HAP-1 (cell line): Measurements from ENCODE around the gene COL4A4.
A peak's percentile ranks its signal among the peaks of the same experiment; 100 is the strongest.

Experiments
- DNase-seq, 2 experiments: peaks; one replicate each; pipeline ENCODE4 v3.0.0-alpha.2; 2016 to 2020; ENCODE audit warnings: low spot score in 2 of 2
- H3K27me3 ChIP-seq: fragments of 250-450 bp; sonication (Bioruptor Pico); 2 replicates; pipeline ENCODE4 v1.5.1; 2020; ENCODE audit warnings: low read depth, mild to moderate bottlenecking, moderate library complexity
- H3K36me3 ChIP-seq: fragments of 250-450 bp; sonication (Bioruptor Pico); replicated peaks from 2 replicates; pipeline ENCODE4 v1.5.1; 2020; ENCODE audit warnings: mild to moderate bottlenecking
- H3K4me1 ChIP-seq: fragments of 250-450 bp; sonication (Bioruptor Pico); 2 replicates; pipeline ENCODE4 v1.5.1; 2020; ENCODE audit warnings: mild to moderate bottlenecking
- H3K4me3 ChIP-seq: fragments of 250-450 bp; sonication (Bioruptor Pico); 2 replicates; pipeline ENCODE4 v1.5.1; 2020; ENCODE audit warnings: mild to moderate bottlenecking, moderate library complexity
- H3K9me3 ChIP-seq: fragments of 250-450 bp; sonication (Bioruptor Pico); 2 replicates; pipeline ENCODE4 v1.5.1; 2020; ENCODE audit warnings: mild to moderate bottlenecking, moderate library complexity
- in situ Hi-C: fragments of 300-500 bp; cut with MboI; formaldehyde crosslinking; loops from 3 replicates; pipeline ENCODE4 v1.14.3; 2020; ENCODE audit warnings: low sequenced_read_pairs, inconsistent platforms, mixed read lengths

Gene COL4A4

GRCh38 chr2:227152093-227152766 lies 11.8 kb downstream of the COL4A4 start:
- Histone ChIP-seq H3K4me1 (peaks cover 10% of the 10 kb centered on the region), H3K36me3 (no peaks in the 10 kb centered on the region; the same call in 1 of the 2 replicates), H3K27me3 (no peaks in the 10 kb centered on the region), H3K9me3 (peaks cover 7% of the 10 kb centered on the region), H3K4me3 (no peak overlapping the region)
- DNase-seq = peak in 1 of 2 experiments; percentile 15
- in situ Hi-C loops = loop anchor here (10.0 kb wide), 1 partner anchor 613 kb away; no protein-coding TSS in a partner anchor

GRCh38 chr2:227150222-227150936 lies 13.6 kb downstream of the COL4A4 start:
- DNase-seq = no peak
- Histone ChIP-seq H3K9me3 (peaks cover 7% of the 10 kb centered on the region), H3K4me1 (peaks cover 10% of the 10 kb centered on the region), H3K36me3 (no peaks in the 10 kb centered on the region; the same call in 1 of the 2 replicates), H3K4me3 (no peak overlapping the region), H3K27me3 (no peaks in the 10 kb centered on the region)
- in situ Hi-C loops = loop anchor here (10.0 kb wide), 1 partner anchor 614 kb away; no protein-coding TSS in a partner anchor

DNA sequence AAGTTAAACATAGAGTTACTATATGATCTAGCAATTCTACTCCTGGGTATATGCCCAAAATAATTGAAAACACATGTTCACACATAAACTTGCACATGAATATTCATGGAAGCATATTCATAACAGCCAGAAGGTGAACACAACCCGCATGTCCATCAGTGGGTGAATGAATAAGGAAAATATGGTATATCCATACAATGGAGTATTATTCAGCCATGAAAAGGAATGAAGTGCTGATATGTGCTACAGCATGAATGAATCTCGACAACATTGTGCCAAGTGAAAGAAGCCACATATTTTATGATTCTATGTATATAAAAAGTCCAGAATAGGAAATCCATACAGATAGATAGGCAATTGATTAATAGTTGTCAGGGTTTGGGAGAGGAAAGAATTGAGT lies 15.9 kb downstream of the COL4A4 start:
- DNase-seq = no peak
- Histone ChIP-seq H3K27me3 (no peaks in the 10 kb centered on the region), H3K36me3 (no peaks in the 10 kb centered on the region; the same call in 1 of the 2 replicates), H3K9me3 (peaks cover 7% of the 10 kb centered on the region), H3K4me1 (peaks cover 10% of the 10 kb centered on the region), H3K4me3 (no peak overlapping the region)
- in situ Hi-C loops = loop anchor here (25.0 kb wide), 3 partner anchors 214 to 714 kb away; partner anchors contain the start of genes AGFG1 and DAW1

DNA sequence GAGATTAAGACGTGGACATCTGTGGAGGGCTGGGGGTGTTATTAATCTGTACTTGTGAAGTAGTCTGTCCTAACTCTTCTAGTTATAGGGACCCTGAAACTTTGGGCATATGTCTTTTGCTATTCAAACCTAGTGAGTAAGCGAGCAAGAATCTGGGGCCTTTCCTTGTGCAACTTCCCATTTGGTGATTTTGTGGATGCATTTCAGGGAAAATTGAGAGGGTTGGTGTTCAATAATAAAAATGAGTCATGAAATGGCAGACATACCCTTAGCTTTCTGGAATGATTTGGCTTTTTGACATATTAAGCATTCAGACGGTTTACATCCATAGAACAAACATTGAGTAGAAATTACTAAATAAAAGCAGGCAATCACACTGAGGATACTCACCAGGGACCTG lies 17.0 kb downstream of the COL4A4 start:
- in situ Hi-C loops = loop anchor here (25.0 kb wide), 3 partner anchors 215 to 715 kb away; partner anchors contain the start of genes AGFG1 and DAW1

DNA sequence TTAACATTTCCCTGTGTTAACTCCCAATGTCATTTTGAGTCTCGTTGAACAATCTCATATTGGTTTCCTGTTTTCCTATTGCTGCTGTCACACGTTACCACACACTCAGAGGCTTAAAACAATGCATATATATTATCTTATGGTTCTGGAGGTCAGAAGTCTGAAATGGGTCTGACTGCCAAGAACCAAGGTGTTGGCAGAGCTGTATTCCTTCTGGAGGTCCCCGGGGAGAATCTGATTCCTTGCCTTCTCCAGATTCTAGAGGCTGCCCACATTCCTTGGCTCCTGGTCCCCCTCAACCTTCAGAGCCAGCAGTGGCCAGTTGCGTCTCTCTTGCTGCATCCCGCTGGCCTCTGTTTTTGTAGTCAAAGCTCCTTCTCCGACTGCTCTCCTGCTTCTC lies 17.5 kb downstream of the COL4A4 start:
- H3K27me3 ChIP-seq = no peaks in the 10 kb centered on the region
- H3K36me3 ChIP-seq = no peaks in the 10 kb centered on the region; the same call in 1 of the 2 replicates
- no peak overlapping the region for H3K4me3 ChIP-seq
- no peak for DNase-seq
- in situ Hi-C loops = loop anchor here (25.0 kb wide), 3 partner anchors 216 to 716 kb away; partner anchors contain the start of genes AGFG1 and DAW1
- peaks cover 7% of the 10 kb centered on the region; the same call in 1 of the 2 replicates for H3K9me3 ChIP-seq
- no peaks in the 10 kb centered on the region for H3K4me1 ChIP-seq

More for the DNA sequence above, 17.0 kb downstream of the COL4A4 start:
- no peak for DNase-seq
- Histone ChIP-seq H3K4me3 (no peak overlapping the region), H3K27me3 (no peaks in the 10 kb centered on the region), H3K4me1 (peaks cover under 1% of the 10 kb centered on the region), H3K36me3 (no peaks in the 10 kb centered on the region; the same call in 1 of the 2 replicates), H3K9me3 (peaks cover 7% of the 10 kb centered on the region)

DNA sequence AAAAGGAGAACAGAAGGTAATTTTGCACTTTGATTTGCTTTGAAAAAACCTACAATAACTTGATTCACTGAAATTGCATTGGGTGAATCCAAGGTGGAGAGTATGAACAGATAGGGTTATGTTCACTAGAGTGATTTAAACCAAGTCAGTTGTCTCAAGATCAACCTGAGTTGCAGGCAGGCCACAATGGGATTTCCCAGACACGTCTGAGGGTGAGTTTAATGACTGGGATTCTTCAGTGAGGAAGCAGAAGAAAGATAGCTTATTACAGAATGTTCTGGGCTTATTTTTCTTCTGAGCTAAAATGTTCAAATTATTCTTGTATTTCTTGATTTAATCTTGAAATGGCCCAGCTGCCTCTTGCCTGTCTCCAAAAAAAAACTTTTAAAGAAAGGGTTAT lies 20.1 kb downstream of the COL4A4 start:
- no peaks in the 10 kb centered on the region; the same call in 1 of the 2 replicates for H3K36me3 ChIP-seq
- DNase-seq = no peak
- in situ Hi-C loops = loop anchor here (25.0 kb wide), 3 partner anchors 218 to 718 kb away; partner anchors contain the start of genes AGFG1 and DAW1
- no peaks in the 10 kb centered on the region for H3K4me1 ChIP-seq
- H3K9me3 ChIP-seq = peaks cover 4% of the 10 kb centered on the region; the same call in 1 of the 2 replicates
- H3K27me3 ChIP-seq = no peaks in the 10 kb centered on the region
- no peak overlapping the region for H3K4me3 ChIP-seq

- Histone ChIP-seq H3K4me1 (no peaks in the 10 kb centered on the region), H3K36me3 (no peaks in the 10 kb centered on the region), H3K9me3 (no peaks in the 10 kb centered on the region), H3K27me3 (no peaks in the 10 kb centered on the region), H3K4me3 (no peak overlapping the region)
- in situ Hi-C loops = loop anchor here (25.0 kb wide), 3 partner anchors 221 to 721 kb away; partner anchors contain the start of genes AGFG1 and DAW1
- DNase-seq = no peak
Measured at GRCh38 chr2:227141301-227141700, 22.7 kb downstream of the COL4A4 start.

- no peaks in the 10 kb centered on the region for H3K36me3 ChIP-seq
- no peaks in the 10 kb centered on the region for H3K4me1 ChIP-seq
- H3K9me3 ChIP-seq = no peaks in the 10 kb centered on the region
- no peaks in the 10 kb centered on the region for H3K27me3 ChIP-seq
- H3K4me3 ChIP-seq = no peak overlapping the region
- no peak for DNase-seq
- in situ Hi-C loops = loop anchor here (10.0 to 25.0 kb wide), 4 partner anchors 90 to 728 kb away; partner anchors contain the start of genes AGFG1 and DAW1
Measured at GRCh38 chr2:227134591-227134990, 29.4 kb downstream of the COL4A4 start.

- DNase-seq = no peak
- Histone ChIP-seq H3K4me3 (no peak overlapping the region), H3K9me3 (no peaks in the 10 kb centered on the region), H3K36me3 (no peaks in the 10 kb centered on the region), H3K4me1 (no peaks in the 10 kb centered on the region), H3K27me3 (no peaks in the 10 kb centered on the region)
- in situ Hi-C loops = loop anchor here (10.0 to 25.0 kb wide), 4 partner anchors 92 to 729 kb away; partner anchors contain the start of genes AGFG1 and DAW1
Measured at GRCh38 chr2:227132986-227133385, 31.0 kb downstream of the COL4A4 start.

DNA sequence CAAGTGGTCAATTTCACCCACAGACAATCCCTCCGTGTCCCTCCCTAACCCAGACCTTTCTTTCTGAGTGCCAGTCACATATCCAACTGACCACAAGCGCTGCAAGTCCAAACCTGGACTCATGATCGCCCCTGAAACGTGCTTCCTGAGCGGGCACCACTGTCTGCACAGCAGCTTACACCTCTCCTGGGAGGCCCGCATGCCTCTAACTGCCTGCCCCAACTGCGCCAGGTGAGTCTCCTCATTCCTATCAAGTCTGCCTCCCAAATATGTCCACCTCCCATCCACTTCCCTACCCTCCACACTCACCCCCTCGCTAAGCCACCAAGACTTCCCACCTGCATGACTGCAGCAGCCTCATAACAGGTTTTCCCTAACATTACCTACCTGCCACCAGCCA lies 33.4 kb downstream of the COL4A4 start:
- H3K4me3 ChIP-seq = no peak overlapping the region
- no peak for DNase-seq
- no peaks in the 10 kb centered on the region for H3K27me3 ChIP-seq
- H3K36me3 ChIP-seq = no peaks in the 10 kb centered on the region
- H3K9me3 ChIP-seq = no peaks in the 10 kb centered on the region
- H3K4me1 ChIP-seq = no peaks in the 10 kb centered on the region
- in situ Hi-C loops = loop anchor here (10.0 to 25.0 kb wide), 4 partner anchors 94 to 732 kb away; partner anchors contain the start of genes AGFG1 and DAW1

DNA sequence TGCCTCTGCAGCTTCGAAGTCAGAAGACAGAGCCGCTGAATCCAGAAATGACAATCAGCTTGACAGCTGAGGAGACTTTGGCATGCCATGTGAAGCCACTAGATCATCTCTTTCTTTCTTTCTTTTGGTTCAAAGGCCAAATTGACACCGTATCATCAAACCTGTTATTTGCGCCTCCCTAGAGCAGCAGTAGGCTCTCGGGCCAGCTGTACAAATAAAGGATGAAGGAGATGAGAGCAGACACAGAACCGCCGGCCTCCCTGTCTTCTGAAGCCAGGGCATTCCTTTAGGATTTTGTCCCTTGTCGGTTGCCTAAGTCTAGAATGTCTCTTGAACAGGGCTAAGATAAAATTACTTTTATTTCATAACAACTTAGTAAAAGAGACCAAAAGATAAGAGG lies 36.8 kb downstream of the COL4A4 start:
- H3K9me3 ChIP-seq = no peaks in the 10 kb centered on the region
- H3K4me3 ChIP-seq = no peak overlapping the region
- no peaks in the 10 kb centered on the region for H3K27me3 ChIP-seq
- no peak for DNase-seq
- peaks cover 14% of the 10 kb centered on the region for H3K4me1 ChIP-seq
- H3K36me3 ChIP-seq = no peaks in the 10 kb centered on the region
- in situ Hi-C loops = loop anchor here (25.0 kb wide), 3 partner anchors 235 to 735 kb away; partner anchors contain the start of genes AGFG1 and DAW1

- in situ Hi-C loops = loop anchor here (25.0 kb wide), 3 partner anchors 237 to 737 kb away; partner anchors contain the start of genes AGFG1 and DAW1
- peaks cover 14% of the 10 kb centered on the region for H3K4me1 ChIP-seq
- DNase-seq = peak; percentile 51 to 78
- no peak overlapping the region for H3K4me3 ChIP-seq
- H3K27me3 ChIP-seq = no peaks in the 10 kb centered on the region
- no peaks in the 10 kb centered on the region for H3K36me3 ChIP-seq
- H3K9me3 ChIP-seq = no peaks in the 10 kb centered on the region
Measured at GRCh38 chr2:227125506-227125905, 38.5 kb downstream of the COL4A4 start.

- DNase-seq = peak in 1 of 2 experiments; percentile 69
- in situ Hi-C loops = loop anchor here (25.0 kb wide), 3 partner anchors 237 to 737 kb away; partner anchors contain the start of genes AGFG1 and DAW1
- no peaks in the 10 kb centered on the region for H3K27me3 ChIP-seq
- no peaks in the 10 kb centered on the region for H3K9me3 ChIP-seq
- peaks cover 14% of the 10 kb centered on the region for H3K4me1 ChIP-seq
- H3K36me3 ChIP-seq = no peaks in the 10 kb centered on the region
- no peak overlapping the region for H3K4me3 ChIP-seq
Measured at GRCh38 chr2:227124811-227125210, 39.2 kb downstream of the COL4A4 start.
